ENCODE data around the gene F8.
"Not testable (repeated sequence)": the region's sequence is repeated elsewhere in the genome, so short reads cannot be mapped to it uniquely, and the experiment has no call there.

DNA sequence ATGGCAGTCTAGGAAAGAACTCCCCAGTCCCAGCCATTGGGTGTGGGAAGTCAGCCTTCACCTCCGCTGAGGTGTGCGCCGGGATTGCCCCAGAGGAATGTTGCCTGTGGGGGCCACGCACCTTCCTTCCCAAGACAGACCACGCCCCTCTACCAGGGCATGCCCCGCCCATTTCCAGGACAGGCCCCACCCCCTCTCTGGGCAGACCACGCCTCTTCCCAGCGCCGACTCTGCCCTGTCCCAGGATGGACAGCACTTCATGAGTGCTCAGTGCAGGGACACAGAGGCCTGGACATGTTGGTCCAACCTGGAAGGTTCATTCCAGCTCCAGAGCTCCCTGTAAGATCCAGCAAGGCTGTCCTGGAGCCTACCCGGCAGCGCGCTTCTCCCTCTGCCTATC, 13.9 kb downstream of the F8 start:
- TF ChIP-seq, protein P1, sequence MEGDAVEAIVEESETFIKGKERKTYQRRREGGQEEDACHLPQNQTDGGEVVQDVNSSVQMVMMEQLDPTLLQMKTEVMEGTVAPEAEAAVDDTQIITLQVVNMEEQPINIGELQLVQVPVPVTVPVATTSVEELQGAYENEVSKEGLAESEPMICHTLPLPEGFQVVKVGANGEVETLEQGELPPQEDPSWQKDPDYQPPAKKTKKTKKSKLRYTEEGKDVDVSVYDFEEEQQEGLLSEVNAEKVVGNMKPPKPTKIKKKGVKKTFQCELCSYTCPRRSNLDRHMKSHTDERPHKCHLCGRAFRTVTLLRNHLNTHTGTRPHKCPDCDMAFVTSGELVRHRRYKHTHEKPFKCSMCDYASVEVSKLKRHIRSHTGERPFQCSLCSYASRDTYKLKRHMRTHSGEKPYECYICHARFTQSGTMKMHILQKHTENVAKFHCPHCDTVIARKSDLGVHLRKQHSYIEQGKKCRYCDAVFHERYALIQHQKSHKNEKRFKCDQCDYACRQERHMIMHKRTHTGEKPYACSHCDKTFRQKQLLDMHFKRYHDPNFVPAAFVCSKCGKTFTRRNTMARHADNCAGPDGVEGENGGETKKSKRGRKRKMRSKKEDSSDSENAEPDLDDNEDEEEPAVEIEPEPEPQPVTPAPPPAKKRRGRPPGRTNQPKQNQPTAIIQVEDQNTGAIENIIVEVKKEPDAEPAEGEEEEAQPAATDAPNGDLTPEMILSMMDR (conservative IDR thresholded peaks at IDR 0.05), result not testable (repeated sequence)
- not testable (repeated sequence) for TF ChIP-seq ZFX (IDR thresholded peaks at IDR 0.05)
